Measurements from ENCODE around the gene IER5L. TPM values are rescaled to one million over a fixed set of nuclear protein-coding genes. Genes with fewer than 3 reads are reported as not detected.
A peak's percentile ranks its signal among the peaks of the same experiment; 100 is the strongest.

Gene IER5L
- total RNA-seq, 4 donors from 2014 or later, result 4.3 to 8.2 (median 6.2) TPM

DNA sequence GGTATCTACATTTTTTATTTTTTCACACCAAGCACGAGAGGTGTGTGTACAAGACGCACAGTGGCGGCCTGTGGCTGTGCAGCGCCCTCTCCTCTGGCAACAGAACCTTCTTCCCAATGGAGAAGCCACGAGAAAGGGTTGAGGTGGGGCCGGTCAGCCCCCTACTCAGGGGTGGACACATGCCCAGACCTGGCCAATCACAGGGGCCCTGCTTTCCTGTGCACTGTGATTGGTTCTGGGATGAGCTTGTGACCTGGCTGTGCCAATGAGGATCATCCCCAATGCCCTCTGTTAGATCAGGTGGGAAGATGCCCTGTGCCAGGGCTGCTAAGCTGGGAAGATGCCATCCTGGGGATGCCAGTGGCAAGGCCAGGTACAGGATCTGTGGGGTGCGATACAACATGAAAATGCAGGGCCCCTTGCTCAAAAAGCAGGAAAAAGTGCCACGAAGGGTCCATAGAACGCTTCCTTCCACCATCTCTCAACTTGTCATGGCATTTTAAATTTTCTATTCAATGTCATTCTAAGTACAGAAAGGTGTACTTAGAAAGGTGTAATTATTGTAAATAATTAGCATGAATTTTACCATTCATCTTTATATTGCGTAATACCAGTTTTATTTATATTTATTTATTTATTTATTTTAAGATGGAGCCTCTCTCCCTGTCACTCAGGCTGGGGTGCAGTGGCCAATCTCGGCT lies 15.4 kb downstream of the IER5L start:
- no peak for DNase-seq (ENCODE audit: low spot score in 2 of 2)
- no peaks in the 10 kb centered on the region for H3K27me3 ChIP-seq
- WGBS, result 89% methylated on average over 11 of the region's 11 CpGs
- no peaks in the 10 kb centered on the region for H3K36me3 ChIP-seq
- no peaks in the 10 kb centered on the region for H3K9me3 ChIP-seq
- peak overlapping the region; percentile 84 for H3K27ac ChIP-seq
- peaks cover 42% of the 10 kb centered on the region for H3K4me1 ChIP-seq
- H3K4me3 ChIP-seq, result peak overlapping the region; percentile 7
- TF ChIP-seq EP300 (IDR thresholded peaks at IDR 0.05), result no peak
- TF ChIP-seq POLR2AphosphoS5 (IDR thresholded peaks at IDR 0.05), result no peak
- TF ChIP-seq POLR2A (IDR thresholded peaks at IDR 0.05), result no peak
- TF ChIP-seq CTCF (IDR thresholded peaks at IDR 0.05), result no peak

- H3K4me1 ChIP-seq, result peaks cover 32% of the 10 kb centered on the region
- DNase-seq (ENCODE audit: low spot score in 2 of 2), result no peak
- TF ChIP-seq POLR2A (IDR thresholded peaks at IDR 0.05) (no peak), POLR2AphosphoS5 (IDR thresholded peaks at IDR 0.05) (no peak), EP300 (IDR thresholded peaks at IDR 0.05) (no peak), CTCF (IDR thresholded peaks at IDR 0.05) (no peak)
- no peak overlapping the region for H3K4me3 ChIP-seq
- no peaks in the 10 kb centered on the region for H3K9me3 ChIP-seq
- no peaks in the 10 kb centered on the region for H3K27me3 ChIP-seq
- H3K36me3 ChIP-seq, result no peaks in the 10 kb centered on the region
- H3K27ac ChIP-seq, result no peak overlapping the region
- 89% methylated on average over 9 of the region's 9 CpGs for WGBS
These were observed 16.6 kb downstream of the IER5L start for GRCh38 chr9:129161534-129161837.

- TF ChIP-seq POLR2AphosphoS5 (IDR thresholded peaks at IDR 0.05), result peak in 2 of 3 donors; percentile 41 to 50
- TF ChIP-seq EP300 (IDR thresholded peaks at IDR 0.05), result no peak
- no peak for TF ChIP-seq POLR2A (IDR thresholded peaks at IDR 0.05)
- TF ChIP-seq CTCF (IDR thresholded peaks at IDR 0.05), result no peak
- Histone ChIP-seq H3K4me3 (no peak overlapping the region), H3K36me3 (peaks cover 3% of the 10 kb centered on the region), H3K27me3 (no peaks in the 10 kb centered on the region), H3K27ac (no peak overlapping the region), H3K4me1 (peaks cover 27% of the 10 kb centered on the region), H3K9me3 (no peaks in the 10 kb centered on the region)
- WGBS, result 89% methylated on average over 10 of the region's 10 CpGs
- DNase-seq (ENCODE audit: low spot score in 2 of 2), result no peak
These were observed 17.1 kb downstream of the IER5L start for GRCh38 chr9:129160712-129161533.

GRCh38 chr9:129156163-129156562 lies 21.9 kb downstream of the IER5L start:
- H3K4me1 ChIP-seq, result no peaks in the 10 kb centered on the region
- WGBS, result 83% methylated on average over 4 of the region's 10 CpGs
- H3K4me3 ChIP-seq, result no peak overlapping the region
- DNase-seq (ENCODE audit: low spot score in 2 of 2), result no peak
- no peaks in the 10 kb centered on the region for H3K27me3 ChIP-seq
- H3K9me3 ChIP-seq, result no peaks in the 10 kb centered on the region
- no peak overlapping the region for H3K27ac ChIP-seq
- peaks cover 17% of the 10 kb centered on the region for H3K36me3 ChIP-seq
- no peak for TF ChIP-seq EP300 (IDR thresholded peaks at IDR 0.05)

DNA sequence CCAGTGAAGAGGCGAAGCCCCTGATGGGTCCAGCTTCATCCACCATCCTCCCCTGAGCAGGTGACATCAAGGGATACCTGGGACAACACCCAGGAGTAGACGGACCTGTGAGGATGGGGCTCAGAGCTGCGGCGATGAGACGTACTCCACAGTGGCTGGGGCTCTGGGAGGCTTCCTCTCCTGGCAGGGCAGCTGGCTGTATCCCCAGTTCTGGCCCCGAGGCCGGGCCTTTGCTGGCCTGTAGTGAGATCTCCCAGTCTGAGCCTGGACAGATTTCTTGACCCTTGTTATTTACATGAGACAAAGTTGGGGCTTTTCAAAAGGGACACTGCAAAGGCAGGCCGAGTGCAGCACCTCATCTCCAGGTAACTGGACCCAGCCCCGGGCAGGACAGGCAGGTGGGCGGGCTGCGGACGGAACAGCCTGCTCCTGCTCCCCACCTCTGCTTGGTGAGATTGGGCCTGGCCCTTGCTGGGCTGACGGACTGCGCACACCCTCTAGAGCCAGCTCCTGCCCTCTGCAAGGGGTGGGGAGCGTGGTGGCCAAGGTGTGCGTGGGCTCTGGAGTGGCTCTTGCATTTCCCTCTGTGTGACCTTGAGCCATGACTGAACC lies 23.1 kb downstream of the IER5L start:
- Histone ChIP-seq H3K4me1 (no peaks in the 10 kb centered on the region), H3K4me3 (no peak overlapping the region), H3K27ac (no peak overlapping the region), H3K36me3 (peaks cover 17% of the 10 kb centered on the region), H3K9me3 (no peaks in the 10 kb centered on the region), H3K27me3 (no peaks in the 10 kb centered on the region)
- 94% methylated on average over 14 of the region's 16 CpGs for WGBS
- TF ChIP-seq POLR2AphosphoS5 (IDR thresholded peaks at IDR 0.05) (no peak), EP300 (IDR thresholded peaks at IDR 0.05) (no peak), POLR2A (IDR thresholded peaks at IDR 0.05) (no peak), CTCF (IDR thresholded peaks at IDR 0.05) (no peak)
- no peak for DNase-seq (ENCODE audit: low spot score in 2 of 2)
